Peyer's patch (tissue), 4 donors: Measurements from ENCODE around the gene SULT1C4. TPM values are rescaled to one million over a fixed set of nuclear protein-coding genes. Genes with fewer than 3 reads are reported as not detected.
"Not testable (repeated sequence)": the region's sequence is repeated elsewhere in the genome, so short reads cannot be mapped to it uniquely, and the experiment has no call there.

Experiments used
- DNase-seq, 3 donors: peaks; one replicate each; pipeline ENCODE4 v3.0.0-alpha.2; 2017 to 2019
- H3K27ac ChIP-seq, 4 donors: fragments of 200-600 bp; sonication (generic); one replicate each; pipeline ENCODE4 v1.5.1; 2016 to 2019
- H3K27me3 ChIP-seq, 2 donors: fragments of 200-600 bp; sonication (generic); one replicate each; pipeline ENCODE4 v1.5.1; 2019
- H3K36me3 ChIP-seq, 3 donors: fragments of 200-600 bp; sonication (generic); one replicate each; pipeline ENCODE4 v1.5.1; 2016 to 2019
- H3K4me1 ChIP-seq, 4 donors: fragments of 200-600 bp; sonication (generic); one replicate each; pipeline ENCODE4 v1.5.1; 2016 to 2019
- H3K4me3 ChIP-seq, 4 donors: fragments of 200-600 bp; sonication (generic); 1 replicate in 3 of 4; 2 replicates in 1 of 4; pipeline ENCODE4 v1.5.1; 2016 to 2019; ENCODE audit warnings: mild to moderate bottlenecking in 1 of 4
- H3K9me3 ChIP-seq, 4 donors: fragments of 200-600 bp; sonication (generic); one replicate each; pipeline ENCODE4 v1.5.1; 2016 to 2019; ENCODE audit warnings: mild to moderate bottlenecking in 1 of 4
- POLR2A ChIP-seq, 2 donors: fragments of 450-650 bp; IDR thresholded peaks; one replicate each; pipeline ENCODE4 v1.5.1; 2017; ENCODE audit warnings: antibody characterized with exemption in 2 of 2, mild to moderate bottlenecking in 2 of 2, moderate library complexity in 2 of 2
- total RNA-seq, 4 donors: library from RNA; depleted of rRNA; stranded (reverse); fragments of >200 nt; gene quantifications; one replicate each; pipeline ENCODE4 v1.1.0, GENCODE V29; 2016
- TF ChIP-seq, protein P1 (sequence below), 6 experiments: fragments of 450-650 bp in 4 of 6; fragments of 200-600 bp in 2 of 6; sonication (generic) in 1 of 6; IDR thresholded peaks; one replicate each; pipeline ENCODE4 v1.5.1; 2017 to 2019; ENCODE audit warnings: antibody characterized with exemption in 6 of 6, mild to moderate bottlenecking in 3 of 6, moderate library complexity in 1 of 6

The SULT1C4 gene
- total RNA-seq, 4 donors from 2014 or later = 1.3 to 5.8 (median 1.9) TPM; not detected in 1

DNA sequence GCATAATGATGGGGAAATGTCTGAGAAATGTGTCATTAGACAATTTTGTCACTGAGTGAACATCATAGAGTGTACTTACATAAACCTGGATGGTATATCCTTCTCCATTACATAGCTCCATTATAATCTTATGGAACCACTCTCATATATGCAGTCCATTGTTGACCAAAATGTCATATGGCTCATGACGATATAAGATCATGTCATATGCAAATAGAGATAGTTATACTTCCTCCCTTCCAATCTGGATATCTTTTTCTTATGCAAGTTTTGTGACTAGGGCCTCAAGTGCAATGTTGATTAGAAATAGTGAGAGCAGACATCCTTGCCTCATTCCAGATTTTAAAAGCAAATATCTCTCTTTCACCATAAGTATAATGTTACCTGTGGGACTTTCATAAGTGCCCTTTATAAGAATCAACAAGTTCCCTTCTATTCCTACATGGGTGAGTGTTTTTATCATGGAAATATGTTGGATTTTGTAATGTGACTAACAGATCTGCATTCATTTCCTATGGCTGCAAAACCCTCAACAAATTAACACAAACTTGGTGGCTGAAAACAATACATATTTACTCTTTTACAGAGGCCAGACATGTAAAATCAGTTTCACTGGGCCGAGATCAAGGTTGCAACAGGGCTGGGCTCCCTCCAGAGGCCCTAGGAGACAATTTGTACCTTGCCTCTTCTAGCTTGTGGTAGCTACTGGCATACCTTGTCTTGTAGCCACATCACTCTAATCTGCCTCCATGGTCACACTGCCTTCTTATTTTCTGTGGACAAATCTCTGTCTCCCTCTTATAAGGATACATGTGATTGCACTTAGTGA lies 21.6 kb upstream of the SULT1C4 start:
- no peaks in the 10 kb centered on the region for H3K9me3 ChIP-seq
- TF ChIP-seq, protein P1, sequence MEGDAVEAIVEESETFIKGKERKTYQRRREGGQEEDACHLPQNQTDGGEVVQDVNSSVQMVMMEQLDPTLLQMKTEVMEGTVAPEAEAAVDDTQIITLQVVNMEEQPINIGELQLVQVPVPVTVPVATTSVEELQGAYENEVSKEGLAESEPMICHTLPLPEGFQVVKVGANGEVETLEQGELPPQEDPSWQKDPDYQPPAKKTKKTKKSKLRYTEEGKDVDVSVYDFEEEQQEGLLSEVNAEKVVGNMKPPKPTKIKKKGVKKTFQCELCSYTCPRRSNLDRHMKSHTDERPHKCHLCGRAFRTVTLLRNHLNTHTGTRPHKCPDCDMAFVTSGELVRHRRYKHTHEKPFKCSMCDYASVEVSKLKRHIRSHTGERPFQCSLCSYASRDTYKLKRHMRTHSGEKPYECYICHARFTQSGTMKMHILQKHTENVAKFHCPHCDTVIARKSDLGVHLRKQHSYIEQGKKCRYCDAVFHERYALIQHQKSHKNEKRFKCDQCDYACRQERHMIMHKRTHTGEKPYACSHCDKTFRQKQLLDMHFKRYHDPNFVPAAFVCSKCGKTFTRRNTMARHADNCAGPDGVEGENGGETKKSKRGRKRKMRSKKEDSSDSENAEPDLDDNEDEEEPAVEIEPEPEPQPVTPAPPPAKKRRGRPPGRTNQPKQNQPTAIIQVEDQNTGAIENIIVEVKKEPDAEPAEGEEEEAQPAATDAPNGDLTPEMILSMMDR (IDR thresholded peaks at IDR 0.05) = no peak
- no peaks in the 10 kb centered on the region for H3K36me3 ChIP-seq
- no peak for DNase-seq
- H3K4me1 ChIP-seq = no peaks in the 10 kb centered on the region
- no peak overlapping the region for H3K27ac ChIP-seq
- no peak overlapping the region for H3K4me3 ChIP-seq
- H3K27me3 ChIP-seq = no peaks in the 10 kb centered on the region

DNA sequence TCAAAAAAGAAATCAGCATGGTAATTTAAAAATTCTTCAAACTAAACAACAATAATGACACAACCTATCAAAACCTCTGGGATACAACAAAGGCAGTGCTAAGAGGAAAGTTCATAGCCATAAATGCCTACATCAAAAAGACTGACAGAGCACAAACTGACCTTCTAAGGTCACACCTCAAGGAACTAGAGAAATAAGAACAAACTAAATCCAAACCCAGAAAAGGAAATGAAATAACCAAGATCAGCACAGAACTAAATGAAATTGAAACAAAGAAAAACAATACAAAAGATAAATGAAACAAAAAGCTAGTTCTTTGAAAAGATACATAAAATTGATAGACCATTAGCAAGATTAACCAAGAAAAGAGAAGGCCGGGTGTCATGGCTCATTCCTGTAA lies 18.4 kb upstream of the SULT1C4 start:
- not testable (repeated sequence) for H3K27ac ChIP-seq, H3K27me3 ChIP-seq, H3K4me1 ChIP-seq, DNase-seq, H3K9me3 ChIP-seq, H3K4me3 ChIP-seq, H3K36me3 ChIP-seq

DNA sequence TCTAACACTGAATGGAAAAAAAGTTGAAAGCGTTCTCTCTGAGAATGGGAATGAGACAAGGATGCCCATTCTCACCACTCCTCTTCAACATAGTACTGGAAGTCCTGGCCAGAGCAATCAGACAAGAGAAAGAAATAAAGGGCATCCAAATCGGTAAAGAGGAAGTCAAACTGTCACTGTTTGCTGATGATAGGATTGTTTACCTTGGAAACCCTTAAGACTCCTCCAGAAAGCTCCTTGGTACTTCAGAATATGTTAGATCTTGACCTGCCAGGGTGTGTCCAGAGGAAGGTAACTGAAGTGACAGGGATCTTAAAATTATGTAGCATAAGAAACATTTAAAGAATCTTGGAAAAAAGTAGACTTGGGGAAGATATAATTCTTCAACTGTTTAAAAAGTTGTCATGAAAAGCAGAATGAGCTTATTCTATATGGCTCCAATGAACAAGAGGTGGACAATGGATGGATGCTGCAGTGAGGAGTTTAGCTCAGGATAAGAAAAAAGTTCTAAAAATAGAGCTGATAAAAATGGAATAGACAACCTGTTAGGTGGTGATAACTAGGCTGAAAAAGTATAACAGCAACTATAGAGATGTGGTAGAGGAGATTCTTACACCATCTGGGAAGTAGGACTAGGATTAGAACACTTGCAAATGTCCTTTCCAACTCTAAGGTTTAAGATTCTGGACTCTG lies 16.8 kb upstream of the SULT1C4 start:
- TF ChIP-seq POLR2A (IDR thresholded peaks at IDR 0.05) = no peak
- TF ChIP-seq, protein P1 (IDR thresholded peaks at IDR 0.05) = no peak
- no peak for DNase-seq
- Histone ChIP-seq H3K27ac (no peak overlapping the region), H3K4me3 (no peak overlapping the region), H3K36me3 (no peaks in the 10 kb centered on the region), H3K9me3 (no peaks in the 10 kb centered on the region), H3K27me3 (no peaks in the 10 kb centered on the region), H3K4me1 (no peaks in the 10 kb centered on the region)

DNA sequence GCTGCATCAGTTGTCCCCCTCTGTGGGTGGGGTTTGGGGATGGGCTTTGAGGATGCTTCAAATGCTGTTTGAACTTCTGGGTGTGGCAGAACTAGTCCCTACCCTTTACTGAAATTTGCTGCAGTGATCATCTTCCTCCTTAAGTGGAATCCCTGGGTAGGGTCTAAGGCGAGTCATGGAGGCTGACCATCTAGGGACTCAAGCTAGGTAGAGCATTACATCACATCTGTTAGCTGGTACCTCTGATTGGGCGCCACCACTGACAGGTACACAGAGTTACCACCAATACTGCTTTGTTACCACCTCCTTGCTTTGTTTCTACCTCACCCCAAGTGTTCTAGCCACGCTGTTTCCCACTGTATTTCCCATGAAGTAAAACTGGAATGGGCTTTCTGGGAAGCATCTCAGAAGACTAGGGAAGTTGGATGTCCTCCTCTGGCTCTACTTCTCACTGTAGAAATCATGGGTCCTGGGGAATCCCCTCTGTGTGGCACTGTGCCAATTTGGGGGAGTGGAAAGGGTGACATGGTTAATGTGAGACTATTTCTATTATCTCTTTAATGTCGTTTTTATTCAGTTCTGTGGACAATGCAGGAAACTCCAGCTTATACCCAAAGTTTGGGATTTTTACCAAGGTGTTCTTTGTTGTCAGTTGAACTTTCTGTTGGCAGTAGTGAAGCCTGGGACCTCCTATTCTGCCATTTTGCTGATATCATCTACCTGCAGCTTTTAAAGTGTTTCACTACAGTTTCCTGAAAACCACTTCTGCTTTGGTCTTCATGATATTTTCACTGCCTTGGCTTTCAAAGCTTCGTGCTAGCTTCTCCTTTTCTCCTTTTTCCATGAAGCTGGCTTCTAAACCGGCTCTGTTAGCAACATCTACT lies 14.5 kb upstream of the SULT1C4 start:
- no peak overlapping the region for H3K27ac ChIP-seq
- TF ChIP-seq, protein P1 (IDR thresholded peaks at IDR 0.05) = no peak
- H3K27me3 ChIP-seq = no peaks in the 10 kb centered on the region
- no peaks in the 10 kb centered on the region for H3K36me3 ChIP-seq
- no peaks in the 10 kb centered on the region for H3K9me3 ChIP-seq
- no peak overlapping the region for H3K4me3 ChIP-seq
- DNase-seq = no peak
- no peaks in the 10 kb centered on the region for H3K4me1 ChIP-seq

DNA sequence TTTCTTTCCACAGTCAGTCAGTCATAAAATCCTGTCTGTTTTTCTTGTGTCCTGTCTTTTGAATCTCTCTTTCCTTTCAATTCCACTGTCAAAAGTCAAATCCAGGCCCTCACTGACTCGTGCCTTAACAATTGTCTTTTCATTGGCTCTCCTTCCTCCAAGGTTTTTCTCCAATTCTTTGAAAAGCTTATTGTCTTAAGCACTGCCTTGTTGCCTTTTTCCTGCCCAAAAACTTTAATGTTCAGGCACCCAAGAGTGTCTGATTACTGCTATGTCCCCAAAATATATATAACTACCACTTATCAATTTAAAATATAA lies 13.9 kb upstream of the SULT1C4 start:
- Histone ChIP-seq H3K4me1 (no peaks in the 10 kb centered on the region), H3K4me3 (no peak overlapping the region), H3K9me3 (no peaks in the 10 kb centered on the region), H3K27ac (no peak overlapping the region), H3K27me3 (no peaks in the 10 kb centered on the region), H3K36me3 (no peaks in the 10 kb centered on the region)
- TF ChIP-seq, protein P1 (IDR thresholded peaks at IDR 0.05) = no peak
- TF ChIP-seq POLR2A (IDR thresholded peaks at IDR 0.05) = no peak
- DNase-seq = no peak
